ENCODE data around the gene CNP.
A peak's percentile ranks its signal among the peaks of the same experiment; 100 is the strongest.

Gene CNP

GRCh38 chr17:41967141-41967920 is 736 bp downstream of the CNP start:
- peak overlapping the region; percentile 69 for H3K27ac ChIP-seq (ENCODE audit: poor library complexity, severe bottlenecking)

GRCh38 chr17:41967921-41968578 is 1.5 kb downstream of the CNP start:
- Histone ChIP-seq H3K27ac (ENCODE audit: poor library complexity, severe bottlenecking) (peak overlapping the region; percentile 69), H3K27me3 (ENCODE audit: insufficient read depth, poor library complexity, severe bottlenecking) (no peaks in the 10 kb centered on the region), H3K4me1 (ENCODE audit: insufficient read depth, poor library complexity, severe bottlenecking) (no peaks in the 10 kb centered on the region), H3K9me3 (ENCODE audit: severe bottlenecking) (no peaks in the 10 kb centered on the region), H3K36me3 (ENCODE audit: low read depth) (peaks cover 35% of the 10 kb centered on the region), H3K4me3 (ENCODE audit: severe bottlenecking) (no peak overlapping the region)
- no peak for DNase-seq (ENCODE audit: low spot score)
- ATAC-seq (ENCODE audit: low read depth) = no peak
- TF ChIP-seq CTCF (IDR thresholded peaks at IDR 0.05; ENCODE audit: poor library complexity, severe bottlenecking) = no peak

More at GRCh38 chr17:41967141-41967920, 736 bp downstream of the CNP start:
- Histone ChIP-seq H3K4me1 (ENCODE audit: insufficient read depth, poor library complexity, severe bottlenecking) (no peaks in the 10 kb centered on the region), H3K36me3 (ENCODE audit: low read depth) (peaks cover 28% of the 10 kb centered on the region), H3K27me3 (ENCODE audit: insufficient read depth, poor library complexity, severe bottlenecking) (no peaks in the 10 kb centered on the region), H3K9me3 (ENCODE audit: severe bottlenecking) (no peaks in the 10 kb centered on the region), H3K4me3 (ENCODE audit: severe bottlenecking) (peak overlapping the region; percentile 94)
- no peak for DNase-seq (ENCODE audit: low spot score)
- TF ChIP-seq CTCF (IDR thresholded peaks at IDR 0.05; ENCODE audit: poor library complexity, severe bottlenecking) = no peak
- no peak for ATAC-seq (ENCODE audit: low read depth)

- Histone ChIP-seq H3K4me3 (ENCODE audit: severe bottlenecking) (no peak overlapping the region), H3K36me3 (ENCODE audit: low read depth) (peaks cover 41% of the 10 kb centered on the region), H3K4me1 (ENCODE audit: insufficient read depth, poor library complexity, severe bottlenecking) (no peaks in the 10 kb centered on the region), H3K9me3 (ENCODE audit: severe bottlenecking) (no peaks in the 10 kb centered on the region), H3K27me3 (ENCODE audit: insufficient read depth, poor library complexity, severe bottlenecking) (no peaks in the 10 kb centered on the region), H3K27ac (ENCODE audit: poor library complexity, severe bottlenecking) (no peak overlapping the region)
- DNase-seq (ENCODE audit: low spot score) (no peak), ATAC-seq (ENCODE audit: low read depth) (no peak)
- TF ChIP-seq CTCF (IDR thresholded peaks at IDR 0.05; ENCODE audit: poor library complexity, severe bottlenecking) = no peak
These were observed 2.1 kb downstream of the CNP start for GRCh38 chr17:41968676-41969075.

GRCh38 chr17:41970901-41971331 is 4.3 kb downstream of the CNP start:
- Histone ChIP-seq H3K9me3 (ENCODE audit: severe bottlenecking) (no peaks in the 10 kb centered on the region), H3K36me3 (ENCODE audit: low read depth) (peaks cover 58% of the 10 kb centered on the region), H3K27me3 (ENCODE audit: insufficient read depth, poor library complexity, severe bottlenecking) (no peaks in the 10 kb centered on the region), H3K4me3 (ENCODE audit: severe bottlenecking) (no peak overlapping the region), H3K27ac (ENCODE audit: poor library complexity, severe bottlenecking) (no peak overlapping the region), H3K4me1 (ENCODE audit: insufficient read depth, poor library complexity, severe bottlenecking) (no peaks in the 10 kb centered on the region)
- TF ChIP-seq CTCF (IDR thresholded peaks at IDR 0.05; ENCODE audit: poor library complexity, severe bottlenecking) = no peak
- DNase-seq (ENCODE audit: low spot score) (no peak), ATAC-seq (ENCODE audit: low read depth) (no peak)

Data from RWPE2 (cell line).